B cell (primary cell): Measurements from ENCODE around the gene PPAN.

Experiments used
- EZH2 ChIP-seq: IDR thresholded peaks from 2 replicates; pipeline ENCODE4 v1.6.1; 2012; ENCODE audit warnings: borderline replicate concordance, low read depth, mild to moderate bottlenecking, moderate library complexity, low read length; ENCODE audit not compliant: insufficient read depth, poor library complexity, severe bottlenecking
- TF ChIP-seq, protein P1 (sequence below): fragments of 200-600 bp; IDR thresholded peaks from one replicate; pipeline ENCODE4 v1.8.0; 2022; ENCODE audit warnings: antibody characterized with exemption, mild to moderate bottlenecking

DNA sequence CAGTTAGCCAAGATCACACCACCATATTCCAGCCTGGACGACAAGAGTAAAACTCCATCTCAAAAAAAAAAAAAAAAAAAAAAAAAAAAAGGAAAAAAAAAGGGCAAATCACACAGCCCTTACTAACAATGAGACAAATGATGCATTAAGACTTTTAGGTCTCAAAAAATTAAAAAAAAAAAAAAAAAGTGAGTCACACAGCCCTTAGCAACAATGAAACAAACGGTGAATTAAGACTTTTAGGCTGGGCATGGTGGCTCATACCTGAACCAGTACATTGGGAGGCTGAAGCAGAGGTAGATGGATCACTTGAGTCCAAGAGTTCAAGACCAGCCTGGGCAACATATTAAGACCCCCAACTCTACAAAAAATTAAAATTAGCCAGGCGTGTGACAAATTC, 45.9 kb downstream of the PPAN start:
- TF ChIP-seq, protein P1, sequence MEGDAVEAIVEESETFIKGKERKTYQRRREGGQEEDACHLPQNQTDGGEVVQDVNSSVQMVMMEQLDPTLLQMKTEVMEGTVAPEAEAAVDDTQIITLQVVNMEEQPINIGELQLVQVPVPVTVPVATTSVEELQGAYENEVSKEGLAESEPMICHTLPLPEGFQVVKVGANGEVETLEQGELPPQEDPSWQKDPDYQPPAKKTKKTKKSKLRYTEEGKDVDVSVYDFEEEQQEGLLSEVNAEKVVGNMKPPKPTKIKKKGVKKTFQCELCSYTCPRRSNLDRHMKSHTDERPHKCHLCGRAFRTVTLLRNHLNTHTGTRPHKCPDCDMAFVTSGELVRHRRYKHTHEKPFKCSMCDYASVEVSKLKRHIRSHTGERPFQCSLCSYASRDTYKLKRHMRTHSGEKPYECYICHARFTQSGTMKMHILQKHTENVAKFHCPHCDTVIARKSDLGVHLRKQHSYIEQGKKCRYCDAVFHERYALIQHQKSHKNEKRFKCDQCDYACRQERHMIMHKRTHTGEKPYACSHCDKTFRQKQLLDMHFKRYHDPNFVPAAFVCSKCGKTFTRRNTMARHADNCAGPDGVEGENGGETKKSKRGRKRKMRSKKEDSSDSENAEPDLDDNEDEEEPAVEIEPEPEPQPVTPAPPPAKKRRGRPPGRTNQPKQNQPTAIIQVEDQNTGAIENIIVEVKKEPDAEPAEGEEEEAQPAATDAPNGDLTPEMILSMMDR = no peak
- no peak for TF ChIP-seq EZH2
